ENCODE data around the gene CLIP4. TPM values are rescaled to one million over a fixed set of nuclear protein-coding genes. Genes with fewer than 3 reads are reported as not detected.

Gene CLIP4
- polyA plus RNA-seq, 4 donors, result 13.0 to 22.4 (median 18.2) TPM

DNA sequence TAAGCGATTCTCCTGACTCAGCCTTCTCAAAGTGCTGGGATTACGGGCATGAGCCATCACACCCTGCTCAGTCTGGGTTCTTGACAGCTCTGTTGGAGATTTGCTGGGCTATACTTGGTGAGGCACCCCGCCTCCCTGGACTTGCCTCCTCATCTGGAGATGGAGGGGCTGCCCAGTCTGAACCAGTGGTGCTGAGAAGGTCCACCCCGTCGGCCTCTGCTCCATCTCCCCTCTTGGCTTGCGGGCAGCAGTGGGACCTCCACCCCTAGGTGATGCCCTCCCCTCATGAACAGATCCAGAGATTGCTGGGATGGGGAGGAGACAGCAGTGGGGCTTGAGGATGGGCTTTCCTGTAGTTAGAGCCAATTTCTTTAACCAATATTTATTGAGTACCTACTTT, 120.9 kb downstream of the CLIP4 start:
- no peak for DNase-seq (ENCODE audit: low read depth in 4 of 4, low spot score in 3 of 4)

DNA sequence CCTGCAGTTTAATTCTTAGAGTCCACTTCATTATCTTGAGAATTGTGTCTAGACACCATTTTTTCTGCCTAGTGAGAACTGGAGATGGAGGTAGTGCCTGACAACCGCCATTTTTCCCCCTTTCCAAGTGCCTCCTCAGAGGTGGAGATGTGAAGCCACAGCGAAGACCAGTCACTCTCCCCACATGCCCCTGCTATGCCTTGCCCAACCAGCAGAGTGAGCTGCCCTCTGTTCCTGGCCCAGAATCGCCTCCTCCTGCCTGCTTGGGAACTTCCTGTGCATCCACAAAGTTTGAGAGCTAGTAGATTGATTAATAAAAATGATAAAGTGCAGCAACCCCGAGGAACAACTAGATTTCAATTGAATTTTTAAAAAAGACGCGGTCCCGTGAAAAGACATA, 123.3 kb downstream of the CLIP4 start:
- DNase-seq (ENCODE audit: low read depth in 4 of 4, low spot score in 3 of 4), result no peak

Other genes with a start within 250 kb of the CLIP4 start
- 10 to 100 TPM; 23.5 to 29.4 (median 27.3) TPM for gene TRMT61B, start 245.1 kb upstream of the CLIP4 start, polyA plus RNA-seq (ENCODE audit: insufficient read length in 4 of 4)
- gene WDR43, start 220.7 kb upstream of the CLIP4 start, polyA plus RNA-seq (ENCODE audit: insufficient read length in 4 of 4), result 10 to 100 TPM; 37.8 to 52.8 (median 47.1) TPM
- 1 to 10 TPM in 1 of 4 donors, under 1 TPM in 3; 0.15 to 1.6 (median 0.85) TPM for gene TOGARAM2, start 134.1 kb upstream of the CLIP4 start, polyA plus RNA-seq (ENCODE audit: insufficient read length in 4 of 4)
- gene PCARE, start 40.9 kb upstream of the CLIP4 start, polyA plus RNA-seq (ENCODE audit: insufficient read length in 4 of 4), result under 1 TPM; 0.05 to 0.41 (median 0.20) TPM